ENCODE data around the gene TIMP3.
"Not testable (repeated sequence)": the region's sequence is repeated elsewhere in the genome, so short reads cannot be mapped to it uniquely, and the experiment has no call there.

The TIMP3 gene

GRCh38 chr22:32866953-32867352 is 65.4 kb downstream of the TIMP3 start:
- Histone ChIP-seq H3K36me3 (ENCODE audit: insufficient read depth, low read length) (no peaks in the 10 kb centered on the region), H3K9me3 (ENCODE audit: insufficient read depth, low read length, severe bottlenecking) (no peaks in the 10 kb centered on the region), H3K27me3 (ENCODE audit: insufficient read depth, low read length, poor library complexity) (no peaks in the 10 kb centered on the region), H3K9ac (ENCODE audit: low read depth, low read length) (no peak overlapping the region), H3K4me1 (ENCODE audit: insufficient read depth, low read length) (no peaks in the 10 kb centered on the region), H3K27ac (ENCODE audit: low read length) (no peak overlapping the region), H3K79me2 (ENCODE audit: insufficient read depth, low read length) (no peaks in the 10 kb centered on the region), H3K4me3 (ENCODE audit: low read depth in 1 of 2, low read length in 2 of 2) (no peak overlapping the region), H3K4me2 (ENCODE audit: insufficient read depth, low read length) (no peak overlapping the region), H2AFZ (ENCODE audit: low read depth, low read length) (no peak overlapping the region), H4K20me1 (ENCODE audit: insufficient read depth, low read length) (no peaks in the 10 kb centered on the region)
- TF ChIP-seq CTCF (IDR thresholded peaks at IDR 0.05; ENCODE audit: borderline replicate concordance, extremely low read depth, low read length, poor library complexity, severe bottlenecking) (no peak), EZH2 (IDR thresholded peaks at IDR 0.05; ENCODE audit: borderline replicate concordance, low read depth, low read length, severe bottlenecking) (no peak)
- ATAC-seq (ENCODE audit: insufficient read depth, low read depth) = no peak
- DNase-seq = no peak

DNA sequence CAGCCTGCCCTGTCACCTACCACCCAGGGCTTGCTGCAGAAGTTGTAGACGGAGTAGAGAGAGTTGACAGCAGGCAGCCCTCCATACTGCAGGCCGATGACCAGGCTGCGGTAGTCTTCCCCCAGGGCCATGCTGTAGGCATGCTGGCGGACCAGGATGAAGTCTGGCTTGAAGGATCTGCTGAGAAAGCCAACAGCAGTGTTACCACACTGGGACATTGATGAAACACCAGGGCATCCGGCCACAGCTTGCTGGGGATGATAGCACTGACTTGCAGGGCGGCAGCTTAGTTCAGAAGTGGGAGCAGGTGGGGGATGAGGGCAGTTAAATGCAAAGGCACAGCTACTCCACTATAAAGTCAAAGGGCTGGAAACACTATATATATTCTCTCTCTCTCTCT is 67.4 kb downstream of the TIMP3 start:
- H3K79me2 ChIP-seq (ENCODE audit: insufficient read depth, low read length) = no peaks in the 10 kb centered on the region
- TF ChIP-seq EZH2 (IDR thresholded peaks at IDR 0.05; ENCODE audit: borderline replicate concordance, low read depth, low read length, severe bottlenecking) = no peak
- TF ChIP-seq CTCF (IDR thresholded peaks at IDR 0.05; ENCODE audit: borderline replicate concordance, extremely low read depth, low read length, poor library complexity, severe bottlenecking) = no peak
- no peak overlapping the region for H2AFZ ChIP-seq (ENCODE audit: low read depth, low read length)
- no peak overlapping the region for H3K4me2 ChIP-seq (ENCODE audit: insufficient read depth, low read length)
- H3K27me3 ChIP-seq (ENCODE audit: insufficient read depth, low read length, poor library complexity) = no peaks in the 10 kb centered on the region
- DNase-seq (peak; percentile 6), ATAC-seq (ENCODE audit: insufficient read depth, low read depth) (no peak)
- no peaks in the 10 kb centered on the region for H3K9me3 ChIP-seq (ENCODE audit: insufficient read depth, low read length, severe bottlenecking)
- H3K9ac ChIP-seq (ENCODE audit: low read depth, low read length) = no peak overlapping the region
- H3K4me3 ChIP-seq (ENCODE audit: low read depth in 1 of 2, low read length in 2 of 2) = no peak overlapping the region
- no peak overlapping the region for H3K27ac ChIP-seq (ENCODE audit: low read length)
- no peaks in the 10 kb centered on the region for H3K4me1 ChIP-seq (ENCODE audit: insufficient read depth, low read length)
- no peaks in the 10 kb centered on the region for H3K36me3 ChIP-seq (ENCODE audit: insufficient read depth, low read length)
- no peaks in the 10 kb centered on the region for H4K20me1 ChIP-seq (ENCODE audit: insufficient read depth, low read length)

DNA sequence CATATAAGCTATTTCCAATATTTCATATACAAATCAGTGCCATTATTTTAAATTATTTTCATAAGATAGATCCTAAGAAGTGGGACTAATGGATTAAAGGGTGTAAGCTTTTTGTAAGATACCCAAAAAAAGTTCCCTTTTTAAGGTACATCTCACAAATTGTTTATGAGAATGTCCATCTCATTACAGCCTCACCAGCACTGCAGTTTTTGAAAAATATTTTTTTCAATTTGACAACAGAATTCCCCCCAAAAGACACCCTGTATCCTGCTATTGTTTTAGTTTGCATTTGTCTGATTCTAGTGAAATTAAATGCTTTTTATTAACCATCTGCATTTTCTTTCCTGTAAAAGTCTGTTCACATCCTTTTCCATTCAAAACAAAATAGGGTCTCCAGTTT is 69.0 kb downstream of the TIMP3 start:
- no peaks in the 10 kb centered on the region for H4K20me1 ChIP-seq (ENCODE audit: insufficient read depth, low read length)
- no peak overlapping the region for H2AFZ ChIP-seq (ENCODE audit: low read depth, low read length)
- no peaks in the 10 kb centered on the region for H3K79me2 ChIP-seq (ENCODE audit: insufficient read depth, low read length)
- H3K27me3 ChIP-seq (ENCODE audit: insufficient read depth, low read length, poor library complexity) = no peaks in the 10 kb centered on the region
- no peak overlapping the region for H3K9ac ChIP-seq (ENCODE audit: low read depth, low read length)
- TF ChIP-seq CTCF (IDR thresholded peaks at IDR 0.05; ENCODE audit: borderline replicate concordance, extremely low read depth, low read length, poor library complexity, severe bottlenecking) = no peak
- H3K36me3 ChIP-seq (ENCODE audit: insufficient read depth, low read length) = no peaks in the 10 kb centered on the region
- no peak overlapping the region for H3K27ac ChIP-seq (ENCODE audit: low read length)
- DNase-seq = no peak
- no peak overlapping the region for H3K4me2 ChIP-seq (ENCODE audit: insufficient read depth, low read length)
- no peak overlapping the region for H3K4me3 ChIP-seq (ENCODE audit: low read depth in 1 of 2, low read length in 2 of 2)
- no peaks in the 10 kb centered on the region for H3K4me1 ChIP-seq (ENCODE audit: insufficient read depth, low read length)
- no peak for ATAC-seq (ENCODE audit: insufficient read depth, low read depth)
- no peaks in the 10 kb centered on the region for H3K9me3 ChIP-seq (ENCODE audit: insufficient read depth, low read length, severe bottlenecking)

DNA sequence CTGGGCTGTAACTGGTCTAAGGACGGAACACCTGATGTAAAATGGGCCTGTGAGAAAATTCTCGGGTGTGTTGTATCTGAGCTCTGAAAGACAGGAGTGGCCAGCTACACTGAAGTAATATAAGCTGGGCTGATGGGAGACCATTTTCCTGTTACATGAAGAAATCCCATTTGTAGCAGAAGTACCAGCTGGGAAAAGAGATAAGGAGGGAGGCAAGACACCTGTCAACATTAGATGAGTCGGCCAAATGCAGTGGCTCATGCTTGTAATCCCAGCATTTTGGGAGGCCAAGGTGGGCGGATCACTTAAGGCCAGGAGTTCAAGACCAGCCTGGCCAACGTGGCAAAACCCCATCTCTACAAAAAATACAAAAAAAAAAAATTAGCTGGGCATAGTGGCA is 72.1 kb downstream of the TIMP3 start:
- H3K4me3 ChIP-seq (ENCODE audit: low read depth in 1 of 2, low read length in 2 of 2); H3K9me3 ChIP-seq (ENCODE audit: insufficient read depth, low read length, severe bottlenecking); H2AFZ ChIP-seq (ENCODE audit: low read depth, low read length); H3K79me2 ChIP-seq (ENCODE audit: insufficient read depth, low read length); H4K20me1 ChIP-seq (ENCODE audit: insufficient read depth, low read length); ATAC-seq (ENCODE audit: insufficient read depth, low read depth); H3K4me1 ChIP-seq (ENCODE audit: insufficient read depth, low read length); DNase-seq; H3K36me3 ChIP-seq (ENCODE audit: insufficient read depth, low read length); H3K4me2 ChIP-seq (ENCODE audit: insufficient read depth, low read length); H3K27me3 ChIP-seq (ENCODE audit: insufficient read depth, low read length, poor library complexity); H3K27ac ChIP-seq (ENCODE audit: low read length); H3K9ac ChIP-seq (ENCODE audit: low read depth, low read length): not testable (repeated sequence)
